GM19395 (cell line): ENCODE results near the gene DYNLT1.
"Not testable (repeated sequence)": the region's sequence is repeated elsewhere in the genome, so short reads cannot be mapped to it uniquely, and the experiment has no call there.

Experiments used
- ATAC-seq: cut with Tn5 transposase; IDR thresholded peaks from one replicate; pipeline ENCODE4 v1.9.1; 2021; ENCODE audit warnings: mild to moderate bottlenecking, moderate library complexity; ENCODE audit not compliant: unreplicated experiment

Gene DYNLT1

DNA sequence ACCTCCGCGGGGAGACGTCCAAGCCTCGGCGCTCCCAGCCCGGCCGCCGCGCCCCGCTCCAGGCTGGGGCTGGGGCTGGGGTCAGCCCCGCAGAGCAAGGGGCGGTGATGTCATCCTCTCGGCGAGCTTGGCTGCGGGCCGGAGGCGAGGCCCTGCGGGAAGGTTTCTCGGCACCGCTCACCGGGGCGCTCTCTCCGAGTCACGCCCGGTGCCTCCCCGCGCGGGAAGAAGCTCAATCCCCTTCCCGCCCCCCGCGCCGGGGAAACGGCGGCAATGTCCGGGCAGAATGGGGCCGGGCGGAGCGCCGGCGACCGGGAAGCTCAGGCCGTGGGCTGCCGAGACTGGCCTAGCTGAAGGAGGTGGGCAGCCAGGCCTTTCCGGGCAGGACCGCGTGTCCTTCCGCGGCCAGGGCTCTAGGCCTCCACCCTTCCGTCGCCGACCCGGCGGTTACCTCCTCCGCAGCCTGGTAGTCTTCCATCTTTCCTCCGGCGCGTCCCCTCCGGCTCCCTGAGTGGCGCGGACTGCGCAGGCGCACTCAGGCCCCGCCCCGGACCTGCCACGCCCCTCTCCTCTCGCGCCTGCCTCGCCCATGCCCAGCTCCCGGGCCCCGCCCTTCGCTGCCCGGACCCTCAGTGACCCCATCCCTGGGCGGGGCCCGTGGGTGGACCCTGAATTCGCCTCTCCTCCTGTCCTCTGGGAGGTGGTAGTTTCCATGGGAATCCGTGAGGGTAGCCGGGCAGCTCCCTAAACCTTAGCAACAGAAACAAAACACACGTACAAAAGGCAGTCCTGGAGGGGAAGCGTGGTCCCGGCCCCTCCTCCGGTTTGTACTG is at the start of gene DYNLT1:
DYNLT1 (minus strand) TSS at position 513 of the 833 bp plus-strand sequence; CDS start at position 478, 35 bp downstream.
- ATAC-seq, result peak; percentile 56

DNA sequence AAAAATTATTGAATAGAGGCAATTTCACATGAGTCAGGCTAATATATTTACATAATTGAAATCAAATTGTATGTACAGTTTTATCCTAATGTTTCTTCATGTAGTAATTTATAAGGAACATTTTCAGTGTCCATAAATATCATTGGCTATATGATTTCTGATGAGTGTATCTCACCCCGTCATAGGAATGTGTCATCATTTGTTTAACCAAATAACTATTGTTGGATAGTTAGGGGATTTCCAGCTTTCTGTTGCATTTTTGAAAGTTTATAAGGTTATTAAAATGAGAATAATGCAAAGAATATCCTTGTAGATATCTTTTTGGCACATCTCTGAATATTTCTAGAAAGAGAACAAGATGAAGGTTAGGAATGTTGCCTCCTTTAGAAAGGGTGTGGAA is 44.3 kb upstream of the DYNLT1 start:
- ATAC-seq, result no peak

DNA sequence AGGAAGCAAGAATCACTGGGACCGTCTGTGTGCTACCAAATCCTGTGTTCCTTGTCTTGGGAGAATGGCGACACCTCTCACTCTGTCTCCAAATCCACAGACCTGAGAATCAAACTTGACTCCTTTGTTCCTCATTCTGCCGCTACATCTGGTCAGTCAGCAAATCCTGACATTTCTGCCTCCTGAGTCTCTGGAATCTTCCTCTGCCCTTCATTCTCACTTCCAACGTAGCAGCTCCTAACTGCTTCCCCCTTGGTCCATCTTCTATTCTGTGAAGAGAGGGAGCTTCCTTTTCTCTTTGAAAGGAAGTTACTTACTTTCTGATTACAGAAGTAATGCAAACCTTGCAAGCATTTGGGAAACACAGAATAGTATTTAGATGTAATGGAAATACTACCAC is 43.0 kb upstream of the DYNLT1 start:
- no peak for ATAC-seq

DNA sequence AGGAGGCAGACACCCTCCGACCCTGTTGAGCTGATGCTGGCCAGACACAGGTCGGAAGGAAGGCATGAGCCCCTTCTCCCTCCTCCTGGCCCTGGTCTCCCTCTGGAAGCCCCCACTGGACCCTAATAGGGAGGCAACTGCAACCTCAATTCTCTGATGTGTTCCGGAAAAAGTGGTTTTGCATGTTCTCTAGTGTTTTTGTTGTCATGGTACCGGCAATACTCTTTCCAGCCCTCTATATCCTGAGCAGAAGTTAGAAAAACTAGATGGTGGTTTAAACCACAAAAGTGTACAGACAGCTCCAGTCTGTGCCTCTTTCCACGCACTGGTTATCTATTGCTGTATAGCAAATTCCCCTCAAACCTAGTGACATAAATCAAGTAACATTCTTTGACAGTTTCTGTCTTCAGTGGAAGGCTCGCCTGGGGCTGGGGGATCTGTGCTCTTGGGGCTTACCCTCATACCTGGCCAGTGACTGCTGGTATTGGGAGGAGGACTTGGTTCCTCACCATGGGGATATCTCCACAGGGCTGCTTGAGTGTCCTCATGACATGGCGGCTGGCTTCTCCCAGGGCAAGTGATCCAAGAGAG is 42.3 kb upstream of the DYNLT1 start:
- ATAC-seq, result peak; percentile 87

DNA sequence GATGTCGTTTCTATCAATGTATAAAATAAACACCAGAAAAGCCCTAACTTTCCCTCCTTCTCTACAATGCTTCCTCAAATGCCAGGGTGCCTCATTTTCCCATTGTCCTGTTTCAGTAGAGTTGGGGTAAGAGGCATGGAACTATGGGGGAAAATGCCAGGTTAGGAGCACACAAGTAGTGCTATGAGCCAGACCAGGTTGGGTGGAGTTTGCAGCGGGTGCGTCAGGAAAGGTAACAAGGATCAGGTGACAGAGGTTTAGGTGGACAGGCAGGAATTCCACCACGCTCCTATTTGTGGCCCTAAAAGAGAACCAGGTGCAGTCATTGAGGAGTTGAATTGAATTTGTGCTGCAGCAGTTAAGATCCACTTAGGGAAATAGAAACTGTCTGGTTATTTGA is 41.8 kb upstream of the DYNLT1 start:
- no peak for ATAC-seq

DNA sequence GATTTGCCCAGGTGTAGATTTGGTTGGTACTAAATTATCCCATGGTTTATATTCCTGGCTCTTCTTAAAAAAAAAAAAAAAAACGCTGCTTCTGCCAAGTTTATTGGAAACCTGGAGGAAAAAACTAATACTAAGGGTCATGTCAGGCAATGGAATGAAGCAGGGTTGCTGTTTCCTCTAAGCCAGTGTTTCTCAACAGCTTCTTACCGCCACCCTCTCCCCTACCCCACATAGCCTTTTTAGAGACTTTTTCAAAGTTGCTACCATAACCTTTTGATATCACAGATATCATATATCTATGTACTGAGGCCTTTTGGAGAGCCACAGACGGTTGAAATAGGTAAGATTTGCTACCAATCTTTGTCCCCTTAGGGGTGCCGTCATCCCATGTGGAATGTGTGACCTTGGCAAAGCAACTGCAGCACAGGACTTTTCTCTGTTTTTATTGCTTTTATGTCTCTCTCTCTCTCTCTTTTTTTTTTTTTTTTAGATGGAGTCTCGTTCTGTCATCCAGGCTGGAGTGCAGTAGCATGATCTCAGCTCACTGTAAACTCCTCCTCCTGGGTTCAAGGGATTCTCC is 40.3 kb upstream of the DYNLT1 start:
- ATAC-seq, result no peak

DNA sequence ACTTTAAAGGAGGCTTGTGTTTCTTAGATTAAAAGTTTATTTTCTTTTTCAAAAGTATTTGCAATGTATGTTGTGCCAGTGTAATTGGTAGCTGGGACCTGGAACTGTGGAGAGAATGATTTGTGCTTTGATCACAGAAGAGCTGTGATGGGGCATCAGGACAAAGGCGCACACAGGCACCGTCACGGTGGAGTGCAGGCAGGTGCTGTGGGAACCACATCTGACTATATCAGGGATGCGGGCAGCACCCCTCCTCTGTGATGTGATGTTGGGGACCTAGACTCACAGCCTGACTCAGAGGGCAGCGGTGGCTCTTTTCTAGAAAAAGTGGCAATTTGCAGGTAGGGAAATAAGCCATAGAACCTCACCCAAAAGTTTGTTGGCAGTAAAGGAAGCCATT is 39.8 kb upstream of the DYNLT1 start:
- ATAC-seq, result no peak

DNA sequence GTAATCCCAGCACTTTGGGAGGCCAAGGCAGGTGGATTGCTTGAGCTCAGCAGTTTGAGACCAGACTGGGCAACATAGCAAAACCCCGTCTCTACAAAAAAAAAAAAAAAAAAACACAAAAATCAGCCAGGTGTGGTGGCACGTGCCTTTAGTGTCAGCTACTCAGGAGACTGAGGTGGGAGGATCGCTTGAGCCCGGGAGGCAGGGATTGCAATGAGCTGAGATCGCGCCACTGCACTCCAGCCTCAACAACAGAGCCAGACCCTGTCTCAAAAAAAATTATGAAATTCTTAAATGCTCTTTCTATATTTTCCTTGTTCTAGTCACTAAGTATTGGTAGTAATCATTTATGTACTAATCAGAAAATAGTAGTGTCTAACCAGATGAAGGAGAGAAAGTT is 35.9 kb upstream of the DYNLT1 start:
- no peak for ATAC-seq

DNA sequence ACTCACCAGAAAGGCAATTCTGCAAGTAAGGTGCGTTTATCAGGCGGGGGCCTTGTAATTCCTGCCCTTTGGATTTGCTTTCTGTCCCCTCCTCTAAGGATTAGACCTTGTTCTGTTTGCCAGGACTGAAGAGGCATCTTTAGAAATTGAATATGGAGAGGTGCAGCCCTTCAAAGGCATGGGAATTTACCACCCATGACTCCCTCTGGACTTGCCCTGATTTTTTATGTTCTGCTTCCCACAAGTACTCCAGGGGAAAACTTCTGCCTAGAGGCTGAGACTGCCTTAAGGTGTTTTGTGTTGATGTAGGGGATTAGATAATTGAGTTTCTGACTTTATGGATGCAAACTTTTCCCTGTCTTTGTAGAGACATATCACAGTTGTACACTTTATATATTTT is 35.5 kb upstream of the DYNLT1 start:
- ATAC-seq, result no peak

DNA sequence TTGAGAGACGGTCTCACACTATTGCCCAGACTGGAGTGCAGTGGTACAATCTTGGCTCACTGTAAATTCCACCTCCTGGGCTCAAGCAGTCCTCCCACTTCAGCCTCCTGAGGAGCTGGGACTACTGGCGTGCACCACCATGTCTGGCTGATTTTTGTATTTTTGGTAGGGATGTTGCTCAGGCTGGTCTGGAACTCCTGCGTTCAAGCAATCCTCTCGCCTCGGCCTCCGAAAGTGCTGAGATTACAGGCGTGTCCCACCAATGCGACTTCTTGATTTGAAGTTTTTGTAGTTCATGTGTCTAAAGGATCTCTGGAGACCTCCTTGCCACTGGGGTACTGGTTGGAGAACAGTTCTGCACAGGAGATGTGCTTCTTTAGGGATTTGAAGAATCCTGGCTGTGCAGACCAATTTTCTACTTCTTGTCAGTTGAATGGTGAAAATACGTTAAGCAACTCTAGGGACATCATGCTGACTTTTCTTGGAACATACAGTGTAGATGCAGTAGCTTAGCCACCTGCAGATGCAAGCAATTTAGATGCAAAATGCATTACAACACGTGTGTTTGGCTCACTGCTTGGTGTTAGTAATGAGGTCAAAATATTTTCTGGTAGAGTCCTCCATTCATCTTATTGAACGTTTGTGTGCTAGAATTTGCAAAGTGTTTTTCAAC is 33.5 kb upstream of the DYNLT1 start:
- ATAC-seq, result no peak

DNA sequence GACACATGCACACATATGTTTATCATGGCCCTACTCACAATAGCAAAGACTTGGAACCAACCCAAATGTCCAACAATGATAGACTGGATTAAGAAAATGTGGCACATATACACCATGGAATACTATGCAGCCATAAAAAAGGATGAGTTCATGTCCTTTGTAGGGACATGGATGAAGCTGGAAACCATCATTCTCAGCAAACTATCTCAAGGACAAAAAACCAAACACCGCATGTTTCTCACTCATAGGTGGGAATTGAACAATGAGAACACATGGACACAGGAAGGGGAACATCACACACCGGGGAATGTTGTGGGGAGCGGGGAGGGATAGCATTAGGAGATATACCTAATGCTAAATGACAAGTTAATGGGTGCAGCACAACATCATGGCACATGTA is 32.6 kb upstream of the DYNLT1 start:
- not testable (repeated sequence) for ATAC-seq

DNA sequence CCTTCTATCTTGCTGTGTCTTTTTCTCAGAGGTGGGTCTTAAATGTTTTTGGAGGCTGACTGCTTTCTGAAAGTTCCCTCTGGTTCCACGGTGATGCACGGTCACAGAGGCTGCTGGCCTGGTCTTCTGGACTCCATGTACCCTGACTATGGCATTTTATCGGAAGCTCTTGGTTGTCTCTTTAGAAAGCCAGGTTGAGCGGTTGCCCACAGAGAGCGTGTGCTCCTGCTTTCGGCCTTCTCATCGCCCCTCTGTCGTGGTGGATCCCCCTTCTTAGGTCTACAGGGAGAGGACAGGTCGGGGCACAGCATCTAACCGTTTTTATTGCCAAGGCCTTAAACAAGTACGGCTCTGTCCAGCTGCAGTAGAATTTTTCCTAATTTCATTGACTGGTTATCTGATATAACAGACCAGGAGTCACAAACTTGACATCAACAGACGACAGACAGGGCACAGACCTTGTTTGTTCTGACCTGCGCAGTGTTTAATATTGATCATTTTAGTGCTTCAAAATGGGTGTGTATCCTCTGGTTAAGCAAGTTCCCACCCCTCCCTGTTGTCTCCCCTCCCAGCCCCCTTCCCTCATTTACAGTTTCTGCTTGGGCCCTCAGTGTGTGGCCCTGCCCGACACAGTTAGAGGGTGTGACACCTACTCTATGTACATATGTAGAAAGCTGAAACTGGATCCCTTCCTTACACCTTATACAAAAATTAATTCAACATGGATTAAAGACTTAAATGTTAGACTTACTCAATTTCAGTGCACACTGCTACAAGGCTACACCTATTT is 30.0 kb upstream of the DYNLT1 start:
- ATAC-seq, result no peak

DNA sequence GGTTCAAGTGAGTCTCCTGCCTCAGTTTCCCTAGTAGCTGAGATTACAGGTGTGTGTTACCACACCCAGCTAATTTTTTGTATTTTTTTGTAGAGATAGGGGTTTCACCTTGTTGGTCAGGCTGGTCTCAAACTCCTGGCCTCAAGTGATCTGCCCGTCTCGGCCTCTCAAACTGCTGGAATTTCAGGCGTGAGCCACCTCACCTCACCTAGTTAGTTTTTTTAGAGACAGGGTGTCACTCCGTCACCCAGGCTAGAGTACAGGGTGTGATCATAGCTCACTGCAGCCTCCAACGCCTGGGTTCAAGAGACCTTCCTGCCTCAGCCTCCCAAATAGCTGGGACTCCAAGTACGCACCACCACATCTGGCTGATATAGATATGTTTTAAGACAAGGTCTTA is 28.2 kb upstream of the DYNLT1 start:
- no peak for ATAC-seq

DNA sequence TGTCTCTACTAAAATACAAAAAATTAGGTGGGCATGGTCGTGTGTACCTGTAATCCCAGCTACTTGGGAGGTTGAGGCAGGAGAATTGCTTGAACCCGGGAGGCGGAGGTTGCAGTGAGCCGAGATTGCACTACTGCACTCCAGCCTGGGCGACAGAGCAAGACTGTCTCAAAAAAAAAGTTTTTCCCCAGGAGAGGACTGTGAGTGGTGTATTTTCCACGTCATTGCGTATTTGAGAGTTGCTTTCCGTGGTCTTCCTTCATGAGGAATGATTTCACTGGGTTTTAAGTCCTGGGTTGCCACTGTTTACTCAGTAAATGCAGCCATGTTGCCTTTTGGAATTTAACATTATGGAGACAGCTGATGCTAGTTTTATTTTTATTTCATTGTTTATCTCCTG is 27.6 kb upstream of the DYNLT1 start:
- not testable (repeated sequence) for ATAC-seq

DNA sequence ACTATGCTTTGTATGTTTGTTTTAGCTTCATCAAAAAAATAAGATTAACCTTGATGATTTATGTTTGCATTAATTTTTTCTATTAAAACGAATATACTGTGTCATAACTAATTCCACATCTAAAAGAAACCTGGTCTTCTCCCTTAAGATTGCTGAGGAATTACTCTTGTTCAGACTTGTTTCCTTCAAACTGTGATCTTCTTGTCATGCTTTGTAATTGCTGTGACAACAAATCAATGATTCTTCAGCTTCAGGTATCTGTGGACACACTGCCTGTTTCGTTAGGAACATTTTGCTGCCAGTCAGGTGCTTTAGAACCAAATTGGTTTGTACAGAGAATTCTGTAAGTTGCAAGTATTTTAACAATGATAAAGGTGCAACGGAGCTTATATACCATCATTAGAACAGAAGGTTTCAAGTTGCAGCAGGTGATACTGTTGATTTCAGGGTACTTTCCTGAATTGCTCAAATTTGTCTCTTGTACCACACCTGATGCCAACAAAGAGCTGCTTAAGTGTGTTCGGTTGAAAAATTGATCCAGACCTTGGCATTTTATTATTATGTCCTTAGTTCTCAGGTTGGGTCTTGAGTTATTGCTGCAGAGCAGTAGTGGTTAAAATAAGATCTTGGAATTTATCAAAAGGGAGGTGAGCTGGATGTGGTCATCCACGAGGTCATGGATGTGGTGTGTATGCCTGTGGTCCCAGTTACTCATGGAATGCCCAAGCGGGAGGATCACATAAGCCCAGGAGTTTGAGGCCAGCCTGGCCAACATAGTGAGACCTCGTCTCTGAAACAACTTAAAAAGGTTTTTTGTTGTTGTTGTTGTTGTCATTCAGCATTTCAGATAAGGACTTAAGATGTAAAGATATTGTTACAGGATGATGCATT is 24.8 kb upstream of the DYNLT1 start:
- no peak for ATAC-seq

DNA sequence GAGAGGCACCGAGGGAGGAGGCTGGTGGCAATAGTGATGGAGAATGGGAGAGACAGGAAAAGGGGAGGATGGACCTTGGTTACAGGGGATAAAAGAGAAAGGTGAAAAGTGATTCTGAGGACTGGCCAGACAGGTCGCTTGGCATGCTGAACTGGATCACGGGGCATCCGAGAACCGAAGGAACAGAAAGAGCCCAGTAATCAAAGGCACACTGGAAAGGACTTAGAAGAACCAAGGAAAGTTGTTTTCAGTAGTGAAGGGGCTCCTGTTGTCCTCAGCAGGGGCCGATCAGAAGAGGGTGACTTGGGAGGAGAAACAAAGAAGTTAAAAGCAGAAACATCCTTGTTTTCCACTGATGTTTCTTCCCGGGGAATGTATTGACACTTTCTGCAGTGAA is 24.2 kb upstream of the DYNLT1 start:
- no peak for ATAC-seq

DNA sequence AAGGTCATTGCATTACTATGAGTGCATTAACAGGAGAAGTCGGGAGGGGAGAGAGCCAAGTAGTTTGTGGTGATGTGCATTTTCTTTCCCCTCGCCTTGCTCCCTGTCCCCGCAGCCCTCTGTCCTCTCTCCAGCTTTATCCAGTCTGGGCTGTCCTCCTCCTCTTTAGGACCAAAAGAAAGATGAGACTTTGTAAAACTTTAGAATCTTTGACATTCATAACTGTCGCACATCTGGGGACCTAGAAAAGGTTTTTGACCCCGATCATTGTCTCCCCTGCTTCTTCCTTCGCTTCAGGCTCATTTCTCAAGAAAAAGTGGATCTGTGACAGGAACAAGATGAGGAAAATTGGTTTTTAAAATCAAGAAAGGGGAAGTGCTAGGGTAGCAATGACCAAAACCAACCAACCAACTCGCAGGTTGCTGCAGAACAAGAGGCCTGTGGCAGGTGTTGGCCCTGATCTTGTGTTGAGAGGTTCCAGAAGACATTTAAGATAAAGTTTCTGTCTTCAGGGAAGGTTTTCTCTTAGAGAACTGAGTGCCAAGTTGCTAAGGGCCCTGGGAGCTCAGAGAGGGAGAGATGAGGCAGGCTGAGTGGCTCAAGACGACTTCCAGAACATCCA is 22.9 kb upstream of the DYNLT1 start:
- no peak for ATAC-seq

DNA sequence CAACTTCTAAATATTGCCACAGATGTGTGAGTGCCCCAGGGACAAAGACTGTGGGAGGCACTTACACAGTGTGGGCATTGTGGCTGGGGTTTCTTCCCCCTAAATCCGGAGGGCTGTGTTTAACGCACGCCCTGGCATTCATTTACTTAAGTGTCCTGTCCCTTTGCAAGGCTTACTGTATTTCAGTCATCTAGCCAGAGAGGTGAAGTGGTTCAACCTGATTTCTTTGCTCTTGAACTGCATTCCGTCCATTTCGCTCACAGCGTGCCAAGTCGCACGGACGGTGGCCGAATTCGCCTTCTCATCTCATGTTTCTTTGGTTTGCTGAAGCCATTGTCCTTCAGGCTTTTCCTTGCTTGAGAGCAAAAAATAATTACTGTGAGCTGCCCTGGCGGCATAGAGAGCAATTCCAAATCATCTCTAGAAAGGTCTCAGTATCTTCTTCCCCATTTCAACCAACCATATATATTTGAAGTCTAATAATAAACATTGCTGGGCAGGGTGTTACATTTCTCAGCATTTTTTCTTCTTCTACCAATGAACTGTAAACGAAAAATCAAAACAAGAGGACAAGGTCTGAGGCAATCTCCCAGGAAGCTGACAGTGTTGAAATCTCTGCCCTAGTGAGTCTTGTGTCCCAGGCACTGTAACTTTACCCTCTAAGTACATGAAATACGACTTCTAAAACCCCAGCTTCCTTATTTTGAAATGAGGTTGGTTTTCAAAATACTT is 22.3 kb upstream of the DYNLT1 start:
- ATAC-seq, result no peak

DNA sequence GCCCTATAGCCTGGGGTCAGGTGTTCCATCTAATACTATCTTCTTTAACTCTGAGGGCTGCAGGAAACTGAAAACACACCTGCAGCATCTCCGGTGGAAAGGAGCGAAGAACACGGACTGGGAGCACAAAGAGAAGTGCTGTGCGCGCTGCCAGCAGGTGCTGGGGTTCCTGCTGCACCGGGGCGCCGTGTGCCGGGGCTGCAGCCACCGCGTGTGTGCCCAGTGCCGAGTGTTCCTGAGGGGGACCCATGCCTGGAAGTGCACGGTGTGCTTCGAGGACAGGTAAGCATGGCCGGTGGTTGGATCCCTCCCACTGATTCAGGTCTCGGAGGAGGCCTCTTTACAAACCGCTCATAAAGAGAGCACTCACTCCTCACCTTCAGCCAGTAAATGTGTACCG is 20.8 kb upstream of the DYNLT1 start:
- ATAC-seq, result no peak
